HEK293 (cell line): ENCODE results near the gene TMEM255B.

Source experiments
- CTCF ChIA-PET: fragments of 350-600 bp; formaldehyde crosslinking; extraction: SDS; loops from one replicate; lab custom pipeline; 2021; ENCODE audit warnings: antibody characterized with exemption; lab: Yijun Ruan, JAX
- POLR2A ChIA-PET: fragments of 300-600 bp; formaldehyde crosslinking; extraction: SDS; loops from one replicate; lab custom pipeline; 2020; ENCODE audit warnings: antibody characterized with exemption, inconsistent platforms; lab: Yijun Ruan, JAX
- H3K27ac ChIP-seq: fragments of 200-500 bp; sonication (Bioruptor generic); 2 replicates; pipeline ENCODE4 v1.5.1; 2014; ENCODE audit warnings: low read depth, low read length, control low read depth, inconsistent platforms; ENCODE audit errors: extremely low read depth
- H3K36me3 ChIP-seq, 2 experiments: fragments of 200-500 bp in 1 of 2; sonication (Bioruptor generic) in 1 of 2; 1 replicate in 1 of 2; 2 replicates in 1 of 2; pipeline ENCODE4 v1.5.1; 2014 to 2017; ENCODE audit warnings: inconsistent platforms in 2 of 2, low read length in 2 of 2; ENCODE audit not compliant: control insufficient read depth in 2 of 2, insufficient read depth in 1 of 2
- H3K4me1 ChIP-seq: fragments of 200-500 bp; sonication (Bioruptor generic); 2 replicates; pipeline ENCODE4 v1.5.1; 2014; ENCODE audit warnings: mild to moderate bottlenecking, low read length, inconsistent platforms; ENCODE audit not compliant: control insufficient read depth, insufficient read depth
- H3K4me3 ChIP-seq: 2 replicates; pipeline ENCODE4 v1.5.1; 2011; ENCODE audit warnings: low read depth, mild to moderate bottlenecking, control low read depth, low read length, moderate library complexity
- H3K9me3 ChIP-seq: fragments of 200-500 bp; sonication (Bioruptor generic); 2 replicates; pipeline ENCODE4 v1.5.1; 2014; ENCODE audit warnings: low read depth, low read length, inconsistent platforms; ENCODE audit not compliant: control insufficient read depth, insufficient read depth
- GFI1B ChIP-seq: fragments of 450-650 bp; formaldehyde crosslinking; IDR thresholded peaks from 2 replicates; pipeline ENCODE4 v1.5.1; 2016; ENCODE audit warnings: missing biosample characterization, missing genetic modification characterization
- HOXD13 ChIP-seq: sonication (generic); formaldehyde crosslinking; IDR thresholded peaks from 2 replicates; pipeline ENCODE4 v1.8.0; 2022; ENCODE audit warnings: missing genetic modification reagents, borderline replicate concordance
- KLF7 ChIP-seq: fragments of 450-650 bp; formaldehyde crosslinking; IDR thresholded peaks from 2 replicates; pipeline ENCODE4 v1.5.1; 2016; ENCODE audit warnings: missing biosample characterization, missing genetic modification characterization, borderline replicate concordance
- ZEB2 ChIP-seq: fragments of 450-650 bp; formaldehyde crosslinking; IDR thresholded peaks from 2 replicates; pipeline ENCODE4 v1.5.1; 2016; ENCODE audit warnings: missing biosample characterization, missing genetic modification characterization
- ZNF121 ChIP-seq: fragments of 450-650 bp; formaldehyde crosslinking; IDR thresholded peaks from 2 replicates; pipeline ENCODE4 v1.5.1; 2016; ENCODE audit warnings: missing biosample characterization, missing genetic modification characterization
- ZNF202 ChIP-seq: fragments of 450-650 bp; formaldehyde crosslinking; IDR thresholded peaks from 2 replicates; pipeline ENCODE4 v1.5.1; 2016; ENCODE audit warnings: missing biosample characterization, missing genetic modification characterization, borderline replicate concordance
- ZNF223 ChIP-seq: fragments of 450-650 bp; formaldehyde crosslinking; IDR thresholded peaks from 2 replicates; pipeline ENCODE4 v1.5.1; 2016; ENCODE audit warnings: missing biosample characterization, missing genetic modification characterization
- ZNF335 ChIP-seq: fragments of 450-650 bp; formaldehyde crosslinking; conservative IDR thresholded peaks from 2 replicates; pipeline ENCODE4 v1.5.1; 2016; ENCODE audit warnings: missing biosample characterization, missing genetic modification characterization
- ZNF423 ChIP-seq: fragments of 450-650 bp; formaldehyde crosslinking; IDR thresholded peaks from 2 replicates; pipeline ENCODE4 v1.5.1; 2016; ENCODE audit warnings: missing biosample characterization, missing genetic modification characterization
- ZNF48 ChIP-seq: fragments of 450-650 bp; formaldehyde crosslinking; IDR thresholded peaks from 2 replicates; pipeline ENCODE4 v1.5.1; 2016; ENCODE audit warnings: missing biosample characterization, missing genetic modification characterization
- ZNF596 ChIP-seq: fragments of 450-650 bp; IDR thresholded peaks from 2 replicates; pipeline ENCODE4 v1.5.0; 2018; ENCODE audit warnings: missing biosample characterization, mild to moderate bottlenecking, missing genetic modification characterization, moderate library complexity
- ZNF600 ChIP-seq: fragments of 450-650 bp; formaldehyde crosslinking; IDR thresholded peaks from 2 replicates; pipeline ENCODE4 v1.5.1; 2016; ENCODE audit warnings: missing biosample characterization, missing genetic modification characterization
- ZXDB ChIP-seq: fragments of 450-650 bp; formaldehyde crosslinking; IDR thresholded peaks from 2 replicates; pipeline ENCODE4 v1.5.1; 2016; ENCODE audit warnings: missing biosample characterization, missing genetic modification characterization
- TF ChIP-seq, protein P1 (sequence below): fragments of 450-650 bp; formaldehyde crosslinking; IDR thresholded peaks from 2 replicates; pipeline ENCODE4 v1.5.1; 2016; ENCODE audit warnings: missing biosample characterization, missing genetic modification characterization
- TF ChIP-seq, protein P2 (sequence below): fragments of 450-650 bp; formaldehyde crosslinking; conservative IDR thresholded peaks from 2 replicates; pipeline ENCODE4 v1.5.1; 2016; ENCODE audit warnings: low read depth, missing biosample characterization, missing genetic modification characterization
- TF ChIP-seq, protein P3 (sequence below): fragments of 450-650 bp; formaldehyde crosslinking; IDR thresholded peaks from 2 replicates; pipeline ENCODE4 v1.5.1; 2016; ENCODE audit warnings: missing biosample characterization, missing genetic modification characterization
- TF ChIP-seq, protein P4 (sequence below): fragments of 450-650 bp; formaldehyde crosslinking; IDR thresholded peaks from 2 replicates; pipeline ENCODE4 v1.5.0; 2017; ENCODE audit warnings: missing biosample characterization, missing genetic modification characterization, borderline replicate concordance
- TF ChIP-seq, protein P5 (sequence below): fragments of 450-650 bp; formaldehyde crosslinking; IDR thresholded peaks from 2 replicates; pipeline ENCODE4 v1.5.1; 2017; ENCODE audit warnings: missing biosample characterization, missing genetic modification characterization
- TF ChIP-seq, protein P6 (sequence below): fragments of 450-650 bp; formaldehyde crosslinking; IDR thresholded peaks from 2 replicates; pipeline ENCODE4 v1.5.1; 2016; ENCODE audit warnings: missing biosample characterization, missing genetic modification characterization

Gene TMEM255B

DNA sequence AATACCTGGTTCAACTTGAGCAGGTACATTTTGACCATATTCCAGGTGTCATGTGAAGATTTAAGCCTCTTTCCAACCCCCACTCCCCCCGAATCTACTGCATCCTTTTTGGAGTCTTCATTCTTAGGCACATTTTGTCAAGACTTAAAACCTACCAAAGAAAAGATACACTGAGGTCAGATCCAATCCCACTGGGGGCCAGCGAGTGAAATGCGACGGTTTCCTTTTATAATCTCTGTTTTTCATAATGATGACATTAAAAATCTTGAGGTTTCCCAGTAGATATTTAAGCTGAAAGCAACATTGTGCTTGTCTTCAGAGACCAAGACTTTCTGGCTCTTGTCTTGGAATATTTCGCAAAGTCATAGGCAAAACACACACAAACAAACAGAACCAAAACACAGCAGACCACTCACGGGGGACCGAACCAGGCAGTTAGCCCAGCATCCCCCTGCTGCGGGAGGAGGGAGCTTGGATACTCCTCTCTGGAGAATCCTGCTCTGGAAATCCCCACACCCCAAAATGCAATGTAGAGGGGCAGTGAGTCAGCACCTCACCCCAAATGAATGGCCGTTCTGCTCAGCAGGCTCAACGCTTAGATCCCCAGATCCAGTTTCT, 105.4 kb downstream of the TMEM255B start:
- peaks cover 3% of the 10 kb centered on the region; the same call in 1 of the 2 replicates for H3K4me1 ChIP-seq
- no peak overlapping the region for H3K27ac ChIP-seq
- POLR2A ChIA-PET, result interaction anchor here (0.7 to 1.2 kb wide), 2 partner anchors 27 to 525 kb away, joined by 3 read pairs; no protein-coding TSS in a partner anchor
- peaks cover 0 to 2% of the 10 kb centered on the region in 2 experiments; a peak in 1 of 3 replicates for H3K36me3 ChIP-seq
- TF ChIP-seq ZNF335 (peak; percentile 50; the same call in 1 of the 2 replicates), ZNF202 (no peak), KLF7 (tag by site-specific recombination) (no peak), GFI1B (tag by site-specific recombination) (no peak), ZNF423 (tag by site-specific recombination) (no peak), HOXD13 (no peak), ZNF223 (no peak), ZNF48 (tag by site-specific recombination) (no peak), ZXDB (tag by site-specific recombination) (no peak), ZEB2 (tag by site-specific recombination) (peak; percentile 46; the same call in 1 of the 2 replicates), ZNF596 (no peak), ZNF600 (tag by site-specific recombination) (peak; percentile 51; the same call in 1 of the 2 replicates), ZNF121 (tag by site-specific recombination) (no peak)
- TF ChIP-seq, protein P1, sequence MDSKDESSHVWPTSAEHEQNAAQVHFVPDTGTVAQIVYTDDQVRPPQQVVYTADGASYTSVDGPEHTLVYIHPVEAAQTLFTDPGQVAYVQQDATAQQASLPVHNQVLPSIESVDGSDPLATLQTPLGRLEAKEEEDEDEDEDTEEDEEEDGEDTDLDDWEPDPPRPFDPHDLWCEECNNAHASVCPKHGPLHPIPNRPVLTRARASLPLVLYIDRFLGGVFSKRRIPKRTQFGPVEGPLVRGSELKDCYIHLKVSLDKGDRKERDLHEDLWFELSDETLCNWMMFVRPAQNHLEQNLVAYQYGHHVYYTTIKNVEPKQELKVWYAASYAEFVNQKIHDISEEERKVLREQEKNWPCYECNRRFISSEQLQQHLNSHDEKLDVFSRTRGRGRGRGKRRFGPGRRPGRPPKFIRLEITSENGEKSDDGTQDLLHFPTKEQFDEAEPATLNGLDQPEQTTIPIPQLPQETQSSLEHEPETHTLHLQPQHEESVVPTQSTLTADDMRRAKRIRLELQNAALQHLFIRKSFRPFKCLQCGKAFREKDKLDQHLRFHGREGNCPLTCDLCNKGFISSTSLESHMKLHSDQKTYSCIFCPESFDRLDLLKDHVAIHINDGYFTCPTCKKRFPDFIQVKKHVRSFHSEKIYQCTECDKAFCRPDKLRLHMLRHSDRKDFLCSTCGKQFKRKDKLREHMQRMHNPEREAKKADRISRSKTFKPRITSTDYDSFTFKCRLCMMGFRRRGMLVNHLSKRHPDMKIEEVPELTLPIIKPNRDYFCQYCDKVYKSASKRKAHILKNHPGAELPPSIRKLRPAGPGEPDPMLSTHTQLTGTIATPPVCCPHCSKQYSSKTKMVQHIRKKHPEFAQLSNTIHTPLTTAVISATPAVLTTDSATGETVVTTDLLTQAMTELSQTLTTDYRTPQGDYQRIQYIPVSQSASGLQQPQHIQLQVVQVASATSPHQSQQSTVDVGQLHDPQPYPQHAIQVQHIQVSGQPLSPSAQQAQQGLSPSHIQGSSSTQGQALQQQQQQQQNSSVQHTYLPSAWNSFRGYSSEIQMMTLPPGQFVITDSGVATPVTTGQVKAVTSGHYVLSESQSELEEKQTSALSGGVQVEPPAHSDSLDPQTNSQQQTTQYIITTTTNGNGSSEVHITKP (tag by site-specific recombination), result peak; percentile 84
- TF ChIP-seq, protein P2, sequence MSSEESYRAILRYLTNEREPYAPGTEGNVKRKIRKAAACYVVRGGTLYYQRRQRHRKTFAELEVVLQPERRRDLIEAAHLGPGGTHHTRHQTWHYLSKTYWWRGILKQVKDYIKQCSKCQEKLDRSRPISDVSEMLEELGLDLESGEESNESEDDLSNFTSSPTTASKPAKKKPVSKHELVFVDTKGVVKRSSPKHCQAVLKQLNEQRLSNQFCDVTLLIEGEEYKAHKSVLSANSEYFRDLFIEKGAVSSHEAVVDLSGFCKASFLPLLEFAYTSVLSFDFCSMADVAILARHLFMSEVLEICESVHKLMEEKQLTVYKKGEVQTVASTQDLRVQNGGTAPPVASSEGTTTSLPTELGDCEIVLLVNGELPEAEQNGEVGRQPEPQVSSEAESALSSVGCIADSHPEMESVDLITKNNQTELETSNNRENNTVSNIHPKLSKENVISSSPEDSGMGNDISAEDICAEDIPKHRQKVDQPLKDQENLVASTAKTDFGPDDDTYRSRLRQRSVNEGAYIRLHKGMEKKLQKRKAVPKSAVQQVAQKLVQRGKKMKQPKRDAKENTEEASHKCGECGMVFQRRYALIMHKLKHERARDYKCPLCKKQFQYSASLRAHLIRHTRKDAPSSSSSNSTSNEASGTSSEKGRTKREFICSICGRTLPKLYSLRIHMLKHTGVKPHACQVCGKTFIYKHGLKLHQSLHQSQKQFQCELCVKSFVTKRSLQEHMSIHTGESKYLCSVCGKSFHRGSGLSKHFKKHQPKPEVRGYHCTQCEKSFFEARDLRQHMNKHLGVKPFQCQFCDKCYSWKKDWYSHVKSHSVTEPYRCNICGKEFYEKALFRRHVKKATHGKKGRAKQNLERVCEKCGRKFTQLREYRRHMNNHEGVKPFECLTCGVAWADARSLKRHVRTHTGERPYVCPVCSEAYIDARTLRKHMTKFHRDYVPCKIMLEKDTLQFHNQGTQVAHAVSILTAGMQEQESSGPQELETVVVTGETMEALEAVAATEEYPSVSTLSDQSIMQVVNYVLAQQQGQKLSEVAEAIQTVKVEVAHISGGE (tag by site-specific recombination), result no peak
- TF ChIP-seq, protein P3, sequence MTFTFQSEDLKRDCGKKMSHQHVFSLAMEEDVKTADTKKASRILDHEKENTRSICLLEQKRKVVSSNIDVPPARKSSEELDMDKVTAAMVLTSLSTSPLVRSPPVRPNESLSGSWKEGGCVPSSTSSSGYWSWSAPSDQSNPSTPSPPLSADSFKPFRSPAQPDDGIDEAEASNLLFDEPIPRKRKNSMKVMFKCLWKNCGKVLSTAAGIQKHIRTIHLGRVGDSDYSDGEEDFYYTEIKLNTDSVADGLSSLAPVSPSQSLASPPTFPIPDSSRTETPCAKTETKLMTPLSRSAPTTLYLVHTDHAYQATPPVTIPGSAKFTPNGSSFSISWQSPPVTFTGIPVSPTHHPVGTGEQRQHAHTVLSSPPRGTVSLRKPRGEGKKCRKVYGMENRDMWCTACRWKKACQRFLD (tag by site-specific recombination), result no peak
- TF ChIP-seq, protein P4, sequence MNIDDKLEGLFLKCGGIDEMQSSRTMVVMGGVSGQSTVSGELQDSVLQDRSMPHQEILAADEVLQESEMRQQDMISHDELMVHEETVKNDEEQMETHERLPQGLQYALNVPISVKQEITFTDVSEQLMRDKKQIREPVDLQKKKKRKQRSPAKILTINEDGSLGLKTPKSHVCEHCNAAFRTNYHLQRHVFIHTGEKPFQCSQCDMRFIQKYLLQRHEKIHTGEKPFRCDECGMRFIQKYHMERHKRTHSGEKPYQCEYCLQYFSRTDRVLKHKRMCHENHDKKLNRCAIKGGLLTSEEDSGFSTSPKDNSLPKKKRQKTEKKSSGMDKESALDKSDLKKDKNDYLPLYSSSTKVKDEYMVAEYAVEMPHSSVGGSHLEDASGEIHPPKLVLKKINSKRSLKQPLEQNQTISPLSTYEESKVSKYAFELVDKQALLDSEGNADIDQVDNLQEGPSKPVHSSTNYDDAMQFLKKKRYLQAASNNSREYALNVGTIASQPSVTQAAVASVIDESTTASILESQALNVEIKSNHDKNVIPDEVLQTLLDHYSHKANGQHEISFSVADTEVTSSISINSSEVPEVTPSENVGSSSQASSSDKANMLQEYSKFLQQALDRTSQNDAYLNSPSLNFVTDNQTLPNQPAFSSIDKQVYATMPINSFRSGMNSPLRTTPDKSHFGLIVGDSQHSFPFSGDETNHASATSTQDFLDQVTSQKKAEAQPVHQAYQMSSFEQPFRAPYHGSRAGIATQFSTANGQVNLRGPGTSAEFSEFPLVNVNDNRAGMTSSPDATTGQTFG (tag by site-specific recombination), result no peak
- TF ChIP-seq, protein P5, sequence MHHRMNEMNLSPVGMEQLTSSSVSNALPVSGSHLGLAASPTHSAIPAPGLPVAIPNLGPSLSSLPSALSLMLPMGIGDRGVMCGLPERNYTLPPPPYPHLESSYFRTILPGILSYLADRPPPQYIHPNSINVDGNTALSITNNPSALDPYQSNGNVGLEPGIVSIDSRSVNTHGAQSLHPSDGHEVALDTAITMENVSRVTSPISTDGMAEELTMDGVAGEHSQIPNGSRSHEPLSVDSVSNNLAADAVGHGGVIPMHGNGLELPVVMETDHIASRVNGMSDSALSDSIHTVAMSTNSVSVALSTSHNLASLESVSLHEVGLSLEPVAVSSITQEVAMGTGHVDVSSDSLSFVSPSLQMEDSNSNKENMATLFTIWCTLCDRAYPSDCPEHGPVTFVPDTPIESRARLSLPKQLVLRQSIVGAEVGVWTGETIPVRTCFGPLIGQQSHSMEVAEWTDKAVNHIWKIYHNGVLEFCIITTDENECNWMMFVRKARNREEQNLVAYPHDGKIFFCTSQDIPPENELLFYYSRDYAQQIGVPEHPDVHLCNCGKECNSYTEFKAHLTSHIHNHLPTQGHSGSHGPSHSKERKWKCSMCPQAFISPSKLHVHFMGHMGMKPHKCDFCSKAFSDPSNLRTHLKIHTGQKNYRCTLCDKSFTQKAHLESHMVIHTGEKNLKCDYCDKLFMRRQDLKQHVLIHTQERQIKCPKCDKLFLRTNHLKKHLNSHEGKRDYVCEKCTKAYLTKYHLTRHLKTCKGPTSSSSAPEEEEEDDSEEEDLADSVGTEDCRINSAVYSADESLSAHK (tag by site-specific recombination), result no peak
- TF ChIP-seq, protein P6, sequence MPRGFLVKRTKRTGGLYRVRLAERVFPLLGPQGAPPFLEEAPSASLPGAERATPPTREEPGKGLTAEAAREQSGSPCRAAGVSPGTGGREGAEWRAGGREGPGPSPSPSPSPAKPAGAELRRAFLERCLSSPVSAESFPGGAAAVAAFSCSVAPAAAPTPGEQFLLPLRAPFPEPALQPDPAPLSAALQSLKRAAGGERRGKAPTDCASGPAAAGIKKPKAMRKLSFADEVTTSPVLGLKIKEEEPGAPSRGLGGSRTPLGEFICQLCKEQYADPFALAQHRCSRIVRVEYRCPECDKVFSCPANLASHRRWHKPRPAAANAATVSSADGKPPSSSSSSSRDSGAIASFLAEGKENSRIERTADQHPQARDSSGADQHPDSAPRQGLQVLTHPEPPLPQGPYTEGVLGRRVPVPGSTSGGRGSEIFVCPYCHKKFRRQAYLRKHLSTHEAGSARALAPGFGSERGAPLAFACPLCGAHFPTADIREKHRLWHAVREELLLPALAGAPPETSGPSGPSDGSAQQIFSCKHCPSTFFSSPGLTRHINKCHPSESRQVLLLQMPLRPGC, result no peak
- H3K4me3 ChIP-seq, result peak overlapping the region; percentile 52
- no peaks in the 10 kb centered on the region for H3K9me3 ChIP-seq
- CTCF ChIA-PET, result no interaction called here
